ENCODE data around the gene LHFPL5.

LHFPL5 gene

DNA sequence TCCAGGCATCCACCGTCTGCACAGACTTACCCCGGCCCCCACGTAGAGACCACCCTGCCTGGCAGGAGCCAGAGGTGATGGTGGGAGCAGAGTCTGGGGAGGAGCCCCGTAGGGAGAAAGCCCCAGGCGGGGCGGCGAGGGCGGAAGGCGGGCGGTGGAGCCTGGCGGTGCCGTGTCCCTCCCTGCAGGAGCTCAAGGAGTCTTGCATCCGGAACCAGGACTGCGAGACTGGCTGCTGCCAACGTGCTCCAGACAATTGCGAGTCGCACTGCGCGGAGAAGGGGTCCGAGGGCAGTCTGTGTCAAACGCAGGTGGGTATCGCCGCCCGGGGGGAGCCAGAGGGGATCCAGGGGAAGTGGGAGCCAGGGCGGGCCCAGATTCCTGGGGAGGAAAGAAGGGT is 18.3 kb upstream of the LHFPL5 start:
- intact Hi-C loops (cut with DNase I; ENCODE audit: low total_unique reads): loop anchor here (1.0 kb wide), 1 partner anchor 11 kb away; no protein-coding TSS in a partner anchor
- Histone ChIP-seq H3K4me1 (no peaks in the 10 kb centered on the region), H3K36me3 (no peaks in the 10 kb centered on the region), H3K4me3 (no peak overlapping the region), H3K27me3 (peaks cover 0 to 62% of the 10 kb centered on the region in 2 donors), H3K9me3 (no peaks in the 10 kb centered on the region), H3K27ac (no peak overlapping the region)
- no peak for DNase-seq
- TF ChIP-seq, protein P1, sequence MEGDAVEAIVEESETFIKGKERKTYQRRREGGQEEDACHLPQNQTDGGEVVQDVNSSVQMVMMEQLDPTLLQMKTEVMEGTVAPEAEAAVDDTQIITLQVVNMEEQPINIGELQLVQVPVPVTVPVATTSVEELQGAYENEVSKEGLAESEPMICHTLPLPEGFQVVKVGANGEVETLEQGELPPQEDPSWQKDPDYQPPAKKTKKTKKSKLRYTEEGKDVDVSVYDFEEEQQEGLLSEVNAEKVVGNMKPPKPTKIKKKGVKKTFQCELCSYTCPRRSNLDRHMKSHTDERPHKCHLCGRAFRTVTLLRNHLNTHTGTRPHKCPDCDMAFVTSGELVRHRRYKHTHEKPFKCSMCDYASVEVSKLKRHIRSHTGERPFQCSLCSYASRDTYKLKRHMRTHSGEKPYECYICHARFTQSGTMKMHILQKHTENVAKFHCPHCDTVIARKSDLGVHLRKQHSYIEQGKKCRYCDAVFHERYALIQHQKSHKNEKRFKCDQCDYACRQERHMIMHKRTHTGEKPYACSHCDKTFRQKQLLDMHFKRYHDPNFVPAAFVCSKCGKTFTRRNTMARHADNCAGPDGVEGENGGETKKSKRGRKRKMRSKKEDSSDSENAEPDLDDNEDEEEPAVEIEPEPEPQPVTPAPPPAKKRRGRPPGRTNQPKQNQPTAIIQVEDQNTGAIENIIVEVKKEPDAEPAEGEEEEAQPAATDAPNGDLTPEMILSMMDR (IDR thresholded peaks at IDR 0.05): no peak

DNA sequence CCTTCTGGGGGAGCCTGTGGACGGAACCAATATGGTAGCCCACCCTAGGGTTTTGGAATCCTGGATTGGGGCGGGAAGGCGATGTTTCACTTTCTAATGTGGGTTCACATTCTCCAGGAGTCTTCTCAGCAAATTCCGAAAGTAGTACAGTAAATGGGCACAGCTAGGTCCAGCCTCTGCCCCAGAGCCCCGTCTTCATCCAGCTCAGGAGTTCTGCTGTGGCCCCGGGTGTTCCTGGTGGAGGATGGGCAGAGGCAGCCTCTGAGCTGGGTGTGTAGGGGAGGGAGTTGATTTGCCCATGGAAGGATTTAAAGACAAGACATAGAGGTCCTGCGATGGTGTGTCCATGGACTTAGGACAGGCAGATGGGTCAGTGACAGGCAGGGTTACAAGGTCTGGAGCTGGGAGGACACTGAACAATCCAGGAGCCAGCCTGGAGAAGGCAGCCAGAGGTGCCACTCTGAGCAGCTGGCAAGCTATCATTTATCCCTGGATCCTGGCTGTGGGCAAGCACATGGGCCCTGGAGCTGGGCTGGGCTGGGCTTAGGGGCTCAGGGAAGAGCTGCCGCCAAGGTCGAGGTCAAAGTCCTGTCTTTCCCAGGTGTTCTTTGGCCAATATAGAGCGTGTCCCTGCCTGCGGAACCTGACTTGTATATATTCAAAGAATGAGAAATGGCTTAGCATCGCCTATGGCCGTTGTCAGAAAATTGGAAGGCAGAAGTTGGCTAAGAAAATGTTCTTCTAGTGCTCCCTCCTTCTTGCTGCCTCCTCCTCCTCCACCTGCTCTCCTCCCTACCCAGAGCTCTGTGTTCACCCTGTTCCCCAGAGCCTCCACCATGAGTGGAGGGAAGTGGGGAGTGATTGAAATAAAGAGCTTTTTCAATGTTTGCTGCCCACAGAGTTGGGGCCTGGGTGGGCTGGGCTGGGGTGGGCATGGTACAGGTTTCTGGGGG is 17.6 kb upstream of the LHFPL5 start:
- no peak for DNase-seq
- H3K27me3 ChIP-seq: peaks cover 0 to 62% of the 10 kb centered on the region in 2 donors
- H3K36me3 ChIP-seq: no peaks in the 10 kb centered on the region
- H3K9me3 ChIP-seq: no peaks in the 10 kb centered on the region
- no peaks in the 10 kb centered on the region for H3K4me1 ChIP-seq
- no peak overlapping the region for H3K4me3 ChIP-seq
- intact Hi-C loops (cut with DNase I; ENCODE audit: low total_unique reads): loop anchor here (1.0 kb wide), 1 partner anchor 11 kb away; no protein-coding TSS in a partner anchor
- H3K27ac ChIP-seq: no peak overlapping the region
- TF ChIP-seq, protein P1 (IDR thresholded peaks at IDR 0.05): no peak

DNA sequence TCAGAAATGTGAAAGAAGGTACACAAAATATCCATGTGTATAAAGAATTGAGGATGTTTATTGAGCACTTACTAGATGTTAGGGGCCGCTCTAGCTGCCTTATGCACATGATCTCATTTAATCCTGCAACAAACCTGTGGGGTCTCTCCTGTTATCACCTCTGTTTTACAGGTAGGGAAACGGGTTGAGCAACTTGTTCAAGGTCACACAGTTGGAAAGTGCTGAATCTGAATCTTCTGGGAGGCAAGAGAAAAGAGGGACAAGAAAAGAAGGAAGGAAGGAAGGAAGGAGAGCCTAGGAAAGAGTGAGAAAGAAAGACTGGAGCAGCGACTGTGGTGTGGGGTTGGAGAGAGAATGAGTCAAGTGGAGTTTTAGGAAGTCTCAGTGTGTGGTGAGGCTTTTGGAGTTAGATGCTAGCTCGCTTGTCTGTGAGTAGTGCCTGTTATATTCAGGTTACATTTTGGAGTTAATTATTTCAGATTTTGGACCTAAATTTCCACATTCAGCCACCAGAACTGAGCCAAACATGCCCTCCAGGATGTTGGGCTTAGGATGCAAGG is 16.6 kb upstream of the LHFPL5 start:
- H3K4me3 ChIP-seq: no peak overlapping the region
- H3K36me3 ChIP-seq: no peaks in the 10 kb centered on the region
- no peak overlapping the region for H3K27ac ChIP-seq
- no peaks in the 10 kb centered on the region for H3K4me1 ChIP-seq
- peaks cover 0 to 59% of the 10 kb centered on the region in 2 donors for H3K27me3 ChIP-seq
- TF ChIP-seq, protein P1 (IDR thresholded peaks at IDR 0.05): no peak
- H3K9me3 ChIP-seq: no peaks in the 10 kb centered on the region
- DNase-seq: no peak
- intact Hi-C loops (cut with DNase I; ENCODE audit: low total_unique reads): no loop called here

DNA sequence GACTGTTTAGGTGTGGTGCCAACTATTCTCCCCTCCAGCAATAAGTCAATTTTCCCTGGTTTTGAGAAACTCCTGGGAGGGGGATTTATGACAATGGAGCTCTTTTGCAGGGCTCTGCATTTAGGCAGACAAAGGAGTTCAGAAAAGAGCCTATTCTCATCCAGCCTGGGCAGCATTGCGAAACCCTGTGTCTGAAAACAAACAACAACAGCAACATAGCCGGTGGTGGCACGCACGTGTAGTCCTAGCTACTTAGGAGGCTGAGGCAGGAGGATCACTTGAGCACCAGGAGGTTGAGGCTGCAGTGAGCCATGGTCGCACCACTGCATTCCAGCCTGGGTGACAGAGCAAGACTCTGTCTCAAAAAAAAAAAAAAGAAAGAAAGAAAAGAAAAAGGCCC is 14.5 kb upstream of the LHFPL5 start:
- no peaks in the 10 kb centered on the region for H3K36me3 ChIP-seq
- DNase-seq: no peak
- intact Hi-C loops (cut with DNase I; ENCODE audit: low total_unique reads): no loop called here
- H3K4me3 ChIP-seq: no peak overlapping the region
- TF ChIP-seq, protein P1 (IDR thresholded peaks at IDR 0.05): no peak
- H3K27ac ChIP-seq: no peak overlapping the region
- no peaks in the 10 kb centered on the region for H3K4me1 ChIP-seq
- no peaks in the 10 kb centered on the region for H3K9me3 ChIP-seq
- H3K27me3 ChIP-seq: peaks cover 0 to 64% of the 10 kb centered on the region in 2 donors

DNA sequence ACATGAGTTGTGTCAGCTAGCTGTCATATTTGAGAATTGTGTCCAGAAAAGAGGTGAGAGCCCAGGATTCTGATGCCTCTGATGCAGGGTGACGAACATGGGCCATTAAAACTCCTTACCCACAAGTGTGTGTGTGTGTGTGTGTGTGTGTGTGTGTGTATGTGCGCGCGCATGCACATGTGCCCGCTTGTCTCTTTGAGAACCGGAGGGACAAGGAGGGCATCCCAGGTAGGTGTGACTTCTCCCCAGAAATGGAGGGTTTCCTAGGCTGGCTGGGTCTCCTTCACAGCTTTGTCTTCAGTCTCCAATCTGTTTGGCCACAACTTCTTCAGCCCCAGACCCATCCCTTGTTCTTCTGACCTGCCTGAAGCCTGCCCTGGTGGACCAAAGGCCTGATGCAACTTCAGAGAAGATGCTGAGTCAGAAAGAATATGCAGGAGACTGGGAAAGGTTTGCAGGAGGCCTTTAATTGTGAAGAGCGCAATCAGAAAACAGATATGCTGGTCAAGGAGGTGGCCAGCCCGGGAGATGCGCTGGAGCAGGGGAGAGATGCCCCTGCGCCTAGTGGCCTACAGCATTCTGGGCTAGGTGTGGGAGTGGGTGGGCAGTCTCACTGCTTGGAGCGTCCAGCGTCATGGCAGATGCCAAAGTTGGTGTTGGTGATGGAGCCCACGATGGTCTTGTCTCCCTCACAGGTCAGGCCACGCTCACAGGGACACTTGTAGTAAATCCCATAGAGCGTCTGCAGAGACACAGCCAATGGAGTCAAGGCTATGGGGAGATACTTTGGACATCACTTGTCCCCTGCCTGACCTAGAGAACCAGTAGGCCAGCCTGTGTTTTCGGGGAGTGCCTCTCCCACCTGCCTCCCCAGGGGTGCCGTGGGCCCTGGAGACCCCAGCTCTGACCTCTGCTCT is 10.4 kb upstream of the LHFPL5 start:
- Histone ChIP-seq H3K9me3 (no peaks in the 10 kb centered on the region), H3K27me3 (peaks cover 0 to 57% of the 10 kb centered on the region in 2 donors), H3K4me1 (no peaks in the 10 kb centered on the region), H3K27ac (no peak overlapping the region), H3K4me3 (no peak overlapping the region), H3K36me3 (no peaks in the 10 kb centered on the region)
- TF ChIP-seq, protein P1 (IDR thresholded peaks at IDR 0.05): no peak
- no peak for DNase-seq
- intact Hi-C loops (cut with DNase I; ENCODE audit: low total_unique reads): no loop called here

All from tibial artery (tissue), 4 donors.